AG20443 (cell line): ENCODE measurements around the gene LHB.

Experiments used
- DNase-seq: peaks from one replicate; pipeline ENCODE4 v3.0.0; 2012; ENCODE audit warnings: low spot score, mixed read lengths

LHB gene

DNA sequence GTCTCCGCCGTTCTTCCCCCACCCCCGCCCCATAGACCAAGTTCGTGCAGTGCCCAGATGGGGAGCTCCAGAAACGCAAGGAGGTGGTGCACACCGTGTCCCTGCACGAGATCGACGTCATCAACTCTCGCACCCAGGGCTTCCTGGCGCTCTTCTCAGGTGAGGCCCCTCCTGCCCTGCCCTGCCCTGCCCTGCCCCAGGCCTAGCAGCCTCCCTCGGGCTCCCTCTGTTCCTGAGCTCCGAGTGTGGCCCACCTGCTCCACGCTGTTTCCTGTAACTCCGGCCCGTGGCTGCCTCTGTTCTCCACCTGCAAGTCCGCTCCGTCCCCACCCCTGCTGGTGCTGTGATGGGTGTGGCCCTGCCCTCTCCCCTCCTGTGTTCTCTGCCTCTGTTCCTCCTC is 6.4 kb downstream of the LHB start:
- DNase-seq, result no peak

DNA sequence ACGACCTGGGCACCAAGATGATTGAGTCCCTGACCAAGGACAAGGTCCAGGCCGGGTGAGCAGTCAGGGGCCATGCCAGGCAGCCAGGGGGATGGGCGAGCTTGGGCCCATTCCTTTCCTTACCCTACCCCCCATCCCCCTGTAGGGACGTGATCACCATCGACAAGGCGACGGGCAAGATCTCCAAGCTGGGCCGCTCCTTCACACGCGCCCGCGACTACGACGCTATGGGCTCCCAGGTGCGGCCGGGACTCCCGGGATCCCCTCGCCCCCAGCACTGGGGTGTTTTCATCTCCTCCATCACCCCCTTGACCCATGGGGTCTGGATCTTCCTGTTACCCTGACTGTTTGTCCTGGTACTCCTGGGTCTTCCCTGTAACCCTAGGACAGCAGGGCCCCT is 7.1 kb downstream of the LHB start:
- no peak for DNase-seq

DNA sequence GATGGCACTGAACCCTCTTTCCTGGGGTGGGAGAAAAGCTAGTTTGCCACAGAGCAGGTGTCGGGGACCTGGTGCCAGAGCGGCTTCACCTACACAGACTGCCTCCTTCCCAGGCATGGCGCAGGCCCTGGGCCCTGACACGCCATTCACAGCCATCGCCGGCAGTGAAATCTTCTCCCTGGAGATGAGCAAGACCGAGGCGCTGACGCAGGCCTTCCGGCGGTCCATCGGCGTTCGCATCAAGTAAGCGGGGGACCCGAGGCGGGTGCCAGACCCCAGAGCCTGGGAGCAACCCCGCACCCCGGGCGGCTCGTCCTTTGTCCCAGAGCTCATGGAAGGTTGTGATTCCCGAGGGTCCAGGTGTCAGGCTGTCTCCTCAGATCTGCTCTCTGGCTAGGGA is 10.0 kb downstream of the LHB start:
- DNase-seq, result no peak

DNA sequence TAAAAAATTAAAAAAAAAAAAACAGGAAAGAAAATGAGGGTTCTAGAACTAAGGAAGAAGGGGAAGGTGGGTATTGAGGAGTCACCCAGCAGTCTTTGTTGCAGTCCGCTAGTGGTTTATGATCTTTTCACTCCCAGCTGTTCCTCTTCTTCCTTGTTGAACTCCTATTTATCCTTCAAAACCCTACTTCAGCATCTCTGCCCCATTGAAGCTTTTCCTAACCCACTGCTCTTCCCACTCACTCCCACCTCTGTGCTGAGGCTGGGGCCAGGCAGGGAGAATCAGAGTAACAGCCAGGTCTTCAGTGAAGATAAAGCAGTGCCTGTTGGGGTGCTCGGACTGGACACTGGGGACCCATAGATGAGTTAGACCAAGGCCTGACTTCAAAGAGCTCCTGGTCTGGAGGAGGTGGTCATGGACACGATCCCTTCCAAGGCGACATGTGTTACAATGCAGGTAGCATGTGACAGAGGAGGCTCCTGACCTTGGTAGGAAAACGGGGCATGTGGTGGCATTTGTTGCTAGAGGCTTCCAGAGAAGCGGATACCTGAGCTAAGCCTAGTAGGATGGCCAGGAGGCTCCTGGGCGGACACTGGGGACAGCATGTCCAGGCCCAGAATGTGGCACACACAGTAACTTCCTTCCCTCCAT is 11.8 kb downstream of the LHB start:
- DNase-seq, result no peak

DNA sequence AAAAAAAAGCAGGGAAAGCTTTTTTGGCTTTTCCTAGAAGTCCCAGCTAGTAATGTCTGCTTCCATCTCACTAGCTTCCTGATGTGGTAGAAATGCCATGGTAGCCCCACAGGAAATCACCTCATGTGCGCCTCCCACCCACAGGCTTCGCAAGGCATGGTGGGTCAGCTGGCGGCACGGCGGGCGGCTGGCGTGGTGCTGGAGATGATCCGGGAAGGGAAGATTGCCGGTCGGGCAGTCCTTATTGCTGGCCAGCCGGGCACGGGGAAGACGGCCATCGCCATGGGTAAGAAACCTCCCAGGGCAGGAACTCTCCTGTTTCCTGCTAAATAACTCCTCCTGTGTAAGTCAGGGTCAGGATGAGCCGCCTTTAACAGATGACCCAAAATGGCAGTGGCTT is 12.8 kb downstream of the LHB start:
- no peak for DNase-seq

DNA sequence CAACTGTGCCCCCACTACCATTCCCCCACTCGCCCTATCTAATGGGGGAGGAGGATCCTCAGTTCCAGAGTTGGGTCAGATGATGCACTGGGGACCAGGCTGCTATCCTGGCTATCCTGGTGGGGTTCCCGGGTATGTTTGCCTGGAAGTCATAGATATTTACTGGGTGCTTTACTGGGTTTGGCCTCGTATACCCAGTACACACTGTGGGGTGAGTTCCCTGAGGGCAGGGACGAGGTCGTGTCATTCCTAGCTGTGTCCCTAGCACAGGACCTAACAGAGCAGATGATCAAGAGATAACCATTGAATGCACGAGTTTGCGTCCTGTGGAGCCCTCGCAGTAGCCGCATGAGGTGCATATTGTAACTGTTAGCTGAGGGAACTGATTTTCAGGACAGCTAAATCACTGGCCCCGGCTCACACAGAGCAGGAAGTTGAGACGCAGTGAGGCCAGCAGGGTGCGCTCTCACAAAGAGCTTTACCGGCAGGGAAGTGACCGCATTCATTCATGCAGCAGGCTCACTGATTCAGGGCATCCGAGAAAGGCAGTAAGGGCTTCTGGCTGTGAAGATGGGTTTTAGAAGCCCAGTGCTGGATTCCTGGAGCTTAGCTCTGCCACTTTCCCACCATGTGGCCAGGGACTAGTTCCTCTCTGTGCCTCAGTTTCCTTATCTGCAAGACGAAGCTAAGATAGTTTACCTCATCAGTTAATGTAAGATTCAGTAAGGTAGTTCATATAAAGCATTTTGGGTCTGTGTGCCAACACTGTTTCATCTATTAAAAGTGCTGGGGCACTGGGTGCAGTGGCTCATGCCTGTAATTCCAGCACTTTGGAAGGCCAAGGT is 17.2 kb downstream of the LHB start:
- peak; percentile 74 for DNase-seq

DNA sequence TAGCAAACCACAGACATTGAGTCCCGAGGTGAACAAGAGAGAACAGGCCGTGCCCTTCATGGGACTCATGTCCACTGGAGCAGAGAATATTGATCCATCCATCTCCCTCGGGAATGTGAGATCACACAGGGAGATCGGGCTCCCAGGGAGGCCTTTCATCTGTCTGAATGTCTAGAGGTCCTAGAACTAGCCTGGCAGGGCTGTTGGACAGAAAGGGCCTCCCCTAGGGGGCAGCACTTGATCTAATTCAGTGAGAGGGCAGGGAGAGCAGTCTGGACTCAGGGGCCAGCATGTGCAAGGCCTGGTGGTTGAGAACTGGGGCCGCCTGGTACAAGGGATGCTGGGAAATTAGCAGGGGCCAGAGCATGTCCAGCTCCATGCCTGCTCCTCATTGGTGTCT is 18.9 kb downstream of the LHB start:
- peak; percentile 56 for DNase-seq

DNA sequence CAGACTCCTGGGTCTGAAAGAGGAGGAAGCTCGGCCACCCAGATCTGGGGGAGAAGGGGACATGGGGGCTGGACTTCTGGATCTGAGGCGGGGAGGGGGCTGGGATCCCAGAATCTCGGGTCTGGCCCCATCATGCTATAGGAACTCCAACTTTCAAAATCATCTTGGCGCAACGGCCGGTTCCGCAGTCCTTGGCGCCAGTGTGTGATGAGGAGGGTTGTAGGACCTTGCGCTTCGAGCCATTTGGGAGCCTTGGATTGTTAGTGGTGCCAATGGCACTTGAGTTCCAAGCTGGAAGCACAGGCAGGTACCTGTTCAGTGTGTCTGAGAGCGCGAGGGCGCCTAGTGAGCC is 22.9 kb downstream of the LHB start:
- DNase-seq, result no peak

DNA sequence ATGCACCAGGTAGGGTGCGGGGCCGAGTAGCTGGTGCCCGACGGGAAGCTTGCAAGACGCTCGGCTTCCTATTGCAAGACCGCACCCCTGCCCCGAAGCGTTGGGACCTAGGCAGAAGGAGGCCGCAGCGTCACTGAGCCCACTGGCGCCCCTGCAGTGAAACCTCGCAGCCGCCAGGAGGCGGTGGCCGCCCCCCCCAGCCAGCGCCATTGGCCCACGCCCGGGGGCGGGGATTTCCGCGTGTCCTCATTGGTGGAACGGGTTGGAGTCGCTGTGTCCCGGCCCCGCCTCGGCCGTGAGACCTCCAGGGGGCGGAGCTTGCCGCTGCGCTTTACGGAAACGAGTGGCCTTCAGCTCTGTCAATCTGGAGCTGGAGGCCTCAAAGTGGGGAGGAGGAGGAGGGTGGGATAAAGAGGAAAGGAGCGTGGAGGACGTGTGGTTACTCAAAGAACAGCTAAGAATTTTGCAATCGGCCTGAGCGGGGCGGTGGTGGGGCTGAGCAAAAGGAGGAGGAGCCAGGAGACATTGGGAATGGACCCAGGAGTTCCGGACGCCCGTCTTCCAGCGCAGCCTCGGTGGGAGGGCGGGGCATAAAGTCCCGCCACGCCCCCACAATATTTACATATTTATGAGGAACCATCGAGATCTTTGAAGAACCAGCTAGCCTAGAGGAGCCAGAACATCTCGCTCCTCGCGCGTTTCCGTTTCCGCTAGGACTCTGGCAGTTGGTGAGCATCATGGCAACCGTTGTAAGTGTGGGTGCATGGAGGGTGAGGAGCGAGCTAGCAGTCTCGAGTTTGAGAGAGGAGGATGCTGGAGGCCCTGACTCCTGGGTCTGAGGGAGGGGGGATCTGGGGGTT is 23.5 kb downstream of the LHB start, which contains the start of the genes GYS1 and RUVBL2:
Gene GYS1 (minus strand): TSS at position 135 of the 860 bp plus-strand sequence. CDS start 197 bp downstream, outside the sequence.
Gene RUVBL2 (plus strand): TSS at position 713 of the 860 bp plus-strand sequence. CDS start 25 bp downstream, at position 738.
- DNase-seq, result peak; percentile 99

DNA sequence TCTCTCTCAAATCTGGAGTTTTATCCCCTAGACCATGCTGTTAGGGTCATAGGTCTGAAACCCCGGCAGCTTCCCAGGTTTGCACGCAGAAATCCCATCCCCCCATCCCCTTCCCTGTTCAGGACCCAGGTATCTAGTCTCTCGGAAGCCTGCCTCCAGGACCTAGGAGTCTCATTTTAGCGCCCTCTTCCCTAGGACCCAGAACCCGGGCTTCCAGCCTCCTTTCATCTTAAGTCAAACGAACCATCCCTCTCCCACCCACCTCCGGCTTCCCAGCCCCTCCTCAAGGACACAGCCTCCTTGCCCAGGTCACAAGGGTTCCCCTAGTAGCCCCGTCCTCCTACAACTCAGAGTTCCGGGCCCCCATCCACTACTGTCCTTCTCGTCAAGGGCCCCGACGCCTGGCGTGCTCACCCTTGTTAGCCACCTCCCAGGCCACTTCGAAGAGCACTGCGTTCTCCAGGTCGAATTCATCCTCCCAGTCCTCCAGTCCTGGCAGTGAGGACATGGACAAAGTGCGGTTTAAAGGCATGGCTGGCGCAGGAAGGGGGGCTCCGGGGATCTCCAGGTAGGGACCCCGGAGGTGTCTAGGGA is 24.2 kb downstream of the LHB start:
- no peak for DNase-seq

DNA sequence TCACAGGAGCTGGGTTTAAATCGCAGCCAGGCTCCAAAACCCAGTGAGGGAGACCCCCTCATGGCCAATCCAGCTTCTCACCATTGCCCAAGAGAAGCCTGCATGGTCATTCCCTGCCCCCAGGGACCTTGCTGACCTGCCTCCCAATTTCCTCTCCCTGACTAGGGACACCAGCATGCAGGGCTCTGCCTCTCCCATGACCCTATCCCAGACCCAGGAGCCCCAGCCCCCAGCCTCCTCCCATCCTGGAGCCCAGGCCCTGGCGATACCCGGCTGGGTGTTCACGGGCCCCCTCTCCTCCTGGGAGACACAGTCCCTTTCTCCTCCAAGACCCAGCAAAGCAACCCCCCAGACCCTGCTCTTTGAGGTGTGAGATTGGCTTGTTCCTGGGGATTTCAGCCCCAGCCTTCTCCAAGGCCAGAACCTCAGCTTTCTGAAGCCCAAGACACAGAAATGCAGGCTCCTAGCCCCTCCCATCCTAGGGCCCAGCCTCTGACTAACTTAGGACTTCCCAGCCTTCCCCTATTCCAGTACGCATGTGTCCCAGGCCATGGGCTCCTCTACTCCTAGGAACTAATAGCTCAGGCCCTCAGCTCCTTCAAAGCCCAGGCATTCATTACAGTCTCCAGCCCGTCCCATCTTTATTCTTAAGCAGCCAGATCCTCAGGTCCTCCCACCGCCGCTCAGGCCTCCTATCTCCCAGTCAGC is 24.9 kb downstream of the LHB start:
- peak; percentile 93 for DNase-seq

DNA sequence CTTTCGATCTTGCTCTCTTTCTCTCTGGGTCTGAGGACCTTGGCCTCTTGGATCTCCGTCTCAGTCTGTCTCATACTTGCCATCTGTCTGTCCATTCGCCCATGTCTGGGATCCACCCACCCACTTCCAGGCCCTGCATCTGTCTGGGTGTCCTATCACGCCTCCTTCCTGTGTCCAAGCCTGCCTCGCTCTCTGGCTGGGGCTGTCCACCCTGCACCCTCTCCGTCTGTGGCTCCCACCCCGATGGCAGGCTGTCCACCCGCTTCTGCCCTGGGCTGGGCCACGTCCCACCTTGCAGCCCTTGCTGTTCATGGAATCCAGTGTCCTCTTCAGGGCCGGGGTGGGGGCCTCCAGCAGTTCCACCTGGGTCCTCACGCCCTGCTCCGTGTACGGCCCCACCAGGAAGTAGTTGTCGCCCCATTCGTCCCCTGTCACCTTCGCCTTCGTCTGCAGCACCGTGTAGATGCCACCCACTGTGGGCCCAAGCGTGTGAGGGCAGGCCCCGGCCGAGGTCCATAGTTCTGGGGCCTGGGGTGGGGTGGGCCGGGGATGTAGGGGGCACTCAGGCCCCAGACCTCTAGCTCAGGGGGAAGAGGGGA is 25.8 kb downstream of the LHB start:
- no peak for DNase-seq

DNA sequence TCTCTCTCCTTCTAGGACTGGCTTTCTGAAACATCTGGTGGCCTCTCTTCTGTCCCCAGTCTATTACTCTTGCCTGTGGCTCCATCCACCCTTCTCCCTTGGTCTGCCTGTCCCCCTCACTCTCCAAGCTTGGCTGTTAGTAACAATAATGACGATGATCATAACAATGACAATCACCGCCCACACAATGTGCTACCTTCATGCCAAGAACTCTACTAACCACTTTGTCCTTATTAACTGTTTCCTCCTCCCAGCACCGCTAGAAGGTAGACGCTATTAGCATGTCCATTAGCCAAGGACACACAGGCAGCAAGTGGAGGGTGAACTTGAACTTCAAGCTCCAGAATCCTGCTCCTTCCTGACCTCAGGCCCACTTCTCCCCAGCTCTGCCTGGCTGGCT is 26.5 kb downstream of the LHB start:
- no peak for DNase-seq

DNA sequence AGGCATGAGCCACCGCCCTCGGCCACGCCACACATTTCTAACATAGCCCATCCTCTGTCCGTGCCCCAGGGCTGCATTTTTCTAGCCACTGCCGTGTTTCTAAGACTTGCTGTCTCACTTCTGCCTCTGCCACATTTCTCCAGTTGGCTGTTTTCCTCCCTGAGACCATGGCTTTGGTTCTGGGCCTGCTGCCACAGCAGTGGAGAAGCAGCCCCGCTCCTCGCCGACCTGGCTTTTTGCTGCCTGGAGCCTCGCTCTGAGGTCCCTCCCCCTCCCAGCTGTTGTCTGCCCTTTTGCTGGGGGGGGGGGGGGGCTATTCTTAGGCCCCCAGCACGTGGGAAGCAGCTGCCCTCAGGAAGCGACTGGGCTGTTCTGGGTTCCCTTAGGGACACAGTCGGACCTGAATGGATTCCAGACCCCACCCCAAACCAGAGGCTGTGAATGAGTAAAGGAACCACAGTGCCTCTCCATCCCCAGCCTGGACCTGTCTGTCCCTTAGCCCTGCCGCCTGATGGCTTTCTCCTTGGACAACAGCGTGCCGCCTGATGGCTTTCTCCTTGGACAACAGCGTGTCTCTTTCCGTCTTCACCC is 27.1 kb downstream of the LHB start:
- DNase-seq, result no peak

DNA sequence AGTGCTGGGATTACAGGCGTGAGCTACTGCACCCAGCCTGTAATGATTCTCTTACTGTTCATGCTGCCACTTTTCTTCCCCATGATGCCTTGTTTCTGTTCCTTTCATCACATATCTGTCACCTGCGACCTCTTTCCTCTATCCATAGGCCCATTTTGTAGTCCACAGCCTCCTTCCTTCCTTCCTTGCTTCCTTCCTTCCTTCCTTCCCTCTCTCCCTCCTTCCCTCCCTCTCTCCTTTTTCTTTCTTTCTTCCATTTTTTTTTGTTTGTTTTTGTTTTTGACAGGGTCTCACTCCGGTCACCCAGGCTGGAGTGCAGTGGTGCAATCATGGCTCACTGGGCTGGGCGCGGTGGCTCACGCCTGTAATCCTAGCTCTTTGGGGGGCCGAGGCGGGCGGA is 28.0 kb downstream of the LHB start:
- DNase-seq, result no peak

DNA sequence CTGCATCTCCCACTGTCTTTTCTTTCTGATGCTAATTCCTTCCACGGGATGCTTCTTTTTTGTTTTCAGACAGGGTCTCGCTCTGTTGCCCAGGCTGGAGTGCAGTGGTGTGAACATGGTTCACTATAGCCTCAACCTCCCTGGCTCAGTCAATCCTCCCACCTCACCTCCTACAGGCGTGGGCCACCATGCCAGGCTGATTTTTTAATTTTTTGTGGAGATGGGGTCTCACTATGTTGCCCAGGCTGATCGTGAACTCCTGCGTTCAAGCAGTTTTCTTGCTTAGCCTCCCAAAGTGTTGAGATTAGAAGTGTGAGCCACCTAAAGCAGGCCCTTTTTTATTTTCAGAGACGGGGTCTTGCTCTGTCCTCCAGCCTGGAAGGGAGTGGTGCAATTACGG is 28.6 kb downstream of the LHB start:
- DNase-seq, result no peak

DNA sequence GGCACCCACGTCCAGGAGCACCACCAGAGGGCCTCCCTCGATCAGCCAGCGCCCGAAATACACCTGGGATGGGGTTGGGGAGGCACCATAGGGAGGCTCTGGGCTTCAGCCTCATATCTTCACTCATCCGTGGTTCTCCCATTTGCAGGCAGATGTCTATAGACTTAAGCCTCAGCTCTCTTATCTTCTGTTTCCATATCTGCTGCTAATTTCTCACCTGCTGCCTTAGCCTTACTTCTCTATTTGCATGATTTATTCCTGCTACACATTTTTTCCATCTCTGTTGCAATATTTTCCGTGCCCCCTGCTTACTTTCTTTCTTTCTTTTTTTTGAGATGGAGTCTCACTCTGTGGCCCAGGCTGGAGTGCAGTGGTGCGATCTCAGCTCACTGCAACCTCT is 29.6 kb downstream of the LHB start:
- DNase-seq, result no peak

DNA sequence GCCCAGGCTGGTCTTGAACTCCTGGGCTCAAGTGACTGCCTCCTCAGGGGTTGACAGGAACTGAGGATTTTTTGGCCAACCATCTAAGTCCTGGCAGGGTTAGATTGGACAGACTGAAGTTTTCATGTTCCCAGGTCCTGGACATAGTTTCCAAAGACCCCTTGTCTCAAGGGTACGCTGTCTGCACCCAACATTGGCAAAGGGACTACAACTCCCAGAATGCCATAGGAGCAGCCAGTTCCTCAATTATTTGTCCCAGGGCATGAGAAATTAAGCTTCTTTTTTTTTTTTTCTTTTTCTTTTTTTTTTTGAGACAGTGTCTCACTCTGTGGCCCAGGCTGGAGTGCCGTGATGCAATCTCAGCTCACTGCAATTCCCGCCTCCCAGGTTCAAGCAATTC is 30.7 kb downstream of the LHB start:
- no peak for DNase-seq

DNA sequence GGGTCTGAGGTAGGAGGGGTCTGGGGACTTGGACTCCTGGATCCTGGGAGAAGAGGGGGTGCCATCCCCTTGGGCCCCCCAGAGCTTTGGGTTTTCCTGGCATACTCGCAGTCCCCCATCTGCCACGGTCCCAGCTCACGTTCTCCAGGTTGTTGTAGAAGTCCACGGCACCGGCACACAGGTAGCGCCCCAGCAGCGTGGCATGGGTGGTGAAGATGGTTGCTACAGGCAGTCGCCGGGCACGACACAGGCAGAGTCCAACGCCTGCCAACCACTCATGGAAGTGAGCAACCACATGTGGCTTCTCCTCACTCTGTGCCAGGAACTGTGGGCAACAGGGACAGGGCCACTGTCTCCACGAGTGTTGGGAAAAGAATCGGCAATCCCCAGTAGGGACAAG is 31.2 kb downstream of the LHB start:
- DNase-seq, result no peak

DNA sequence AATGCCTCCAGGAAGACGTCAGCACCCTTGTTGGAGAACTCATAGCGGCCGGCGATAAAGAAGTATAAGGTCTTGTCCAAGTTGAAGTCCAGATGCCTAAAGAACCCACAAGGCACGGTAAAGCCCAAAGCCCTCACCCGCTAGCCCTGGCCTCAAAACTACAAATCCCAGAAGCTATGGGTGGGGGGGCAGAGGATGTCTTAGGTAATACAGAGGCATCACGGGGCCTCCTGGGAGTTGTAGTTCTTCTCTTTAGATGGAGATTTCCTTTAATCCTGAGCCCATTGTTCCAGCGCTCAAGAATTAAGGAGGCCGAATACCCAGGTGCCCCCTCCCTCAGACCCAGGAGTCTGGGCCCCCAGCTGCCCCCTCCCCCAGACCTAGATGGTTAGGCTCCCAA is 34.6 kb downstream of the LHB start:
- no peak for DNase-seq

DNA sequence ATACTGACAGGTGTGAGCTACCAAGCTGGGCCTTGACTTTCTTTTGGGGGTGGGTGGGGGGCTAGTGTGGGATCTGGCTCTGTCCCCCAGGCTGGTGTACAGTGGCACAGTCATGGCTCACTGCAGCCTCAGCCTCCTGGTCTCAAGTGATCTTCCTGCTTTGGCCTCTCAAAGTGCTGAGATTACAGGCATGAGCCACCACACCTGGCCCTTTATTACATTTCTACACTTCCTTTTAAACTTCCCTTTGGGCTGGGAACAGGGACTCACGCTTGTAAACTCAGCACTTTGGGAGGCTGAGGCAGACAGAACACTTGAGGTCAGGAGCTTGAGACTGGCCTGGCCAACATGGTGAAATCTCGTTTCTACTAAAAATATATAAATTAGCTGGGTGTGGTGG is 39.8 kb downstream of the LHB start:
- no peak for DNase-seq
